ENCODE measurements around the gene SMTNL2.
"Not testable (repeated sequence)": the region's sequence is repeated elsewhere in the genome, so short reads cannot be mapped to it uniquely, and the experiment has no call there.

The SMTNL2 gene

GRCh38 chr17:4587195-4587594 is 2.9 kb downstream of the SMTNL2 start:
- no peak for DNase-seq

GRCh38 chr17:4587803-4588202 is 3.5 kb downstream of the SMTNL2 start:
- DNase-seq, result no peak

GRCh38 chr17:4588391-4588790 is 4.1 kb downstream of the SMTNL2 start:
- DNase-seq, result no peak

- DNase-seq, result no peak
Measured at GRCh38 chr17:4588898-4589625, 4.7 kb downstream of the SMTNL2 start.

- DNase-seq, result not testable (repeated sequence)
Measured at GRCh38 chr17:4590042-4590441, 5.7 kb downstream of the SMTNL2 start.

- DNase-seq, result no peak
Measured at GRCh38 chr17:4590981-4591453, 6.7 kb downstream of the SMTNL2 start.

- no peak for DNase-seq
Measured at GRCh38 chr17:4591529-4591928, 7.2 kb downstream of the SMTNL2 start.

GRCh38 chr17:4592240-4593005 is 8.1 kb downstream of the SMTNL2 start:
- DNase-seq, result no peak

- DNase-seq, result no peak
Measured at GRCh38 chr17:4593021-4593421, 8.7 kb downstream of the SMTNL2 start.

- DNase-seq, result no peak
Measured at GRCh38 chr17:4594406-4594805, 10.1 kb downstream of the SMTNL2 start.

- peak; percentile 44 for DNase-seq
Measured at GRCh38 chr17:4594931-4595684, 10.8 kb downstream of the SMTNL2 start.

GRCh38 chr17:4595685-4596342 is 11.5 kb downstream of the SMTNL2 start:
- DNase-seq, result not testable (repeated sequence)

- DNase-seq, result no peak
Measured at GRCh38 chr17:4596636-4597380, 12.5 kb downstream of the SMTNL2 start.

GRCh38 chr17:4597975-4598374 is 13.6 kb downstream of the SMTNL2 start:
- no peak for DNase-seq

- DNase-seq, result no peak
Measured at GRCh38 chr17:4598776-4599504, 14.6 kb downstream of the SMTNL2 start.

- DNase-seq, result no peak
Measured at GRCh38 chr17:4599505-4600281, 15.4 kb downstream of the SMTNL2 start.

GRCh38 chr17:4600563-4600962 is 16.2 kb downstream of the SMTNL2 start:
- DNase-seq, result no peak

GRCh38 chr17:4601326-4601725 is 17.0 kb downstream of the SMTNL2 start:
- no peak for DNase-seq

GRCh38 chr17:4602041-4602440 is 17.7 kb downstream of the SMTNL2 start:
- no peak for DNase-seq

GRCh38 chr17:4604111-4604644 is 19.8 kb downstream of the SMTNL2 start:
- DNase-seq, result no peak
